C1 segment of cervical spinal cord (tissue), 14 donors: Measurements from ENCODE around the gene EIF2S1.
A peak's percentile ranks its signal among the peaks of the same experiment; 100 is the strongest.

Experiments used
- DNase-seq, 14 donors: peaks; one replicate each; lab custom pipeline; 2025; lab: John Stamatoyannopoulos, UW

EIF2S1 gene

DNA sequence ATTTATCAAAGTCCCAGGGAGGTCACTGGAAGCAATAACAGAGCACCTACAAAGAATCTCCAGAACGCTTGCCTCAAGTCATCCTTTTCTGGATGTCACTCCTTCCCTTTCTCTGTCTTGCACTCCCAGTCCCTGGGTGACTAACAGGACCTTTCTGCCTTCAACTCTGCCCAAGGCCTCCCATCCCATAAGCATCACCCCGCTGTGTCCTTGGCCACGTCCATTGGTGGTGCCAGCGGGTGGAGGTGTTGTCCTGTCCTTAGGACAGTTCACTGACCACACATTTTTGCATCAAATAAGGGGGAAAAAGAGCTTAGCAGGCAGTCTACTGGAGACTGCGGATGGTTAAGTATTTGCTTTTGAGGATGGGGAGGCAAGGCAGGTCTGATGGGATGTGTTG, 75.5 kb downstream of the EIF2S1 start:
- DNase-seq = peak in 1 of 14 donors; percentile 66
